Colonic mucosa (tissue), 4 donors: ENCODE results near the gene IFI27. TPM values are rescaled to one million over a fixed set of nuclear protein-coding genes. Genes with fewer than 3 reads are reported as not detected.

Experiments used
- DNase-seq: peaks from one replicate; pipeline ENCODE4 v3.0.0-alpha.2; 2020
- H3K27ac ChIP-seq: fragments of 200-600 bp; one replicate; pipeline ENCODE4 v1.8.0; 2021
- H3K27me3 ChIP-seq: fragments of 200-600 bp; one replicate; pipeline ENCODE4 v1.8.0; 2021
- H3K36me3 ChIP-seq: fragments of 200-600 bp; one replicate; pipeline ENCODE4 v1.8.0; 2021
- H3K4me1 ChIP-seq: fragments of 200-600 bp; one replicate; pipeline ENCODE4 v1.8.0; 2021; ENCODE audit warnings: mild to moderate bottlenecking
- H3K4me3 ChIP-seq: fragments of 200-600 bp; one replicate; pipeline ENCODE4 v1.8.0; 2021
- H3K9ac ChIP-seq, 2 donors: one replicate each; pipeline ENCODE4 v1.7.0; 2013; ENCODE audit warnings: control low read depth in 2 of 2, low read depth in 2 of 2, low read length in 2 of 2
- H3K9me3 ChIP-seq: fragments of 200-600 bp; one replicate; pipeline ENCODE4 v1.8.0; 2021
- CTCF ChIP-seq: fragments of 200-600 bp; IDR thresholded peaks from one replicate; pipeline ENCODE4 v1.8.0; 2022; ENCODE audit warnings: antibody characterized with exemption, mild to moderate bottlenecking
- intact Hi-C: fragments of 100-400 bp; cut with DNase I; formaldehyde crosslinking; loops from one replicate; pipeline ENCODE4 v1.14.1; 2022
- total RNA-seq, 2 donors: library from RNA; stranded (reverse); fragmentation: NEBNext Ultra II Directional in 1 of 2; extraction: Animal tissue kit (Norgen Biotek cat#: 25700) in 1 of 2; gene quantifications; one replicate each; pipeline ENCODE4 v1.2.1, GENCODE V29; 2021
- donor health status: healthy.
- donor health status: DM: no; HTN: no; CAD: no.
- donor health status: DM: no; HTN: no; CAD: no.

IFI27 gene
- total RNA-seq, 2 donors from 2014 or later, result 219 to 709 TPM

DNA sequence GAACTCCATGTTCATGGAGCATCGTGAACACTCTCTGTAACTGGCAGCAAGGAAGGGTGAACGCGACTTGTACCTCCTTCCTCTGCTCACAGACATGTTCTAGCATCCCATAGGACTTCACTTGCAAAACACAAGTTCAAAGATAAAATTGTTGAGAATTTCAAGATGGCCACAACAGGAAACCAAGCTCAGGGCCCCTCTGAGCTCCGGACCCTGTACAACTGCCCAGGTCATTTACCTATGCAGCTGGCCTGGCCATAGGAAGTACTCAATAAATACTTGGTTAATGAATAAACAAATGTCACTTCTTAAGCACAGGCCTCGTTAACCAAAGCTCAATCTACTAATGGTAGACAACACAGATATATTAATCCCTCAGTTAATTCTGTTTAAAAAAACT, 51.9 kb downstream of the IFI27 start:
- Histone ChIP-seq H3K27me3 (no peaks in the 10 kb centered on the region), H3K4me3 (no peak overlapping the region), H3K27ac (no peak overlapping the region), H3K9ac (no peak overlapping the region), H3K36me3 (no peaks in the 10 kb centered on the region), H3K9me3 (no peaks in the 10 kb centered on the region), H3K4me1 (no peaks in the 10 kb centered on the region)
- no peak for DNase-seq
- intact Hi-C loops, result no loop called here
- no peak for TF ChIP-seq CTCF

GRCh38 chr14:94163796-94164195, 53.3 kb downstream of the IFI27 start:
- no peaks in the 10 kb centered on the region for H3K4me1 ChIP-seq

GRCh38 chr14:94164685-94165431, 54.3 kb downstream of the IFI27 start:
- no peaks in the 10 kb centered on the region for H3K9me3 ChIP-seq
- H3K36me3 ChIP-seq, result no peaks in the 10 kb centered on the region
- intact Hi-C loops, result no loop called here
- no peak overlapping the region for H3K9ac ChIP-seq
- H3K4me1 ChIP-seq, result no peaks in the 10 kb centered on the region
- TF ChIP-seq CTCF, result no peak
- no peaks in the 10 kb centered on the region for H3K27me3 ChIP-seq
- no peak overlapping the region for H3K4me3 ChIP-seq
- no peak for DNase-seq
- no peak overlapping the region for H3K27ac ChIP-seq

More at GRCh38 chr14:94163796-94164195, 53.3 kb downstream of the IFI27 start:
- DNase-seq, result no peak
- H3K9me3 ChIP-seq, result no peaks in the 10 kb centered on the region
- TF ChIP-seq CTCF, result no peak
- H3K9ac ChIP-seq, result no peak overlapping the region
- no peaks in the 10 kb centered on the region for H3K27me3 ChIP-seq
- no peak overlapping the region for H3K27ac ChIP-seq
- H3K4me3 ChIP-seq, result no peak overlapping the region
- intact Hi-C loops, result no loop called here
- H3K36me3 ChIP-seq, result no peaks in the 10 kb centered on the region

- no peak overlapping the region for H3K9ac ChIP-seq
- no peaks in the 10 kb centered on the region for H3K9me3 ChIP-seq
- no peak for TF ChIP-seq CTCF
- intact Hi-C loops, result no loop called here
- no peak overlapping the region for H3K27ac ChIP-seq
- DNase-seq, result no peak
- no peaks in the 10 kb centered on the region for H3K27me3 ChIP-seq
- H3K36me3 ChIP-seq, result no peaks in the 10 kb centered on the region
- H3K4me1 ChIP-seq, result no peaks in the 10 kb centered on the region
- no peak overlapping the region for H3K4me3 ChIP-seq
These were observed 55.2 kb downstream of the IFI27 start for GRCh38 chr14:94165744-94166143.

Other genes with a start within 250 kb of the IFI27 start
- gene FAM181A, start 183.4 kb upstream of the IFI27 start, total RNA-seq, result not detected
- 10 to 100 TPM in 1 of 2 donors, 1 to 10 TPM in 1; 1.3 to 13.4 TPM for gene ASB2, start 134.2 kb upstream of the IFI27 start, total RNA-seq
- not detected for gene CCDC197, start 113.4 kb upstream of the IFI27 start, total RNA-seq
- gene OTUB2, start 84.4 kb upstream of the IFI27 start, total RNA-seq, result 1 to 10 TPM; 2.2 to 2.7 TPM
- 100 to 1,000 TPM; 110 to 142 TPM for gene DDX24, start 29.5 kb upstream of the IFI27 start, total RNA-seq
- gene IFI27L1, start 29.4 kb upstream of the IFI27 start, total RNA-seq, result 10 to 100 TPM; 15.8 to 27.4 TPM
- 10 to 100 TPM; 27.6 to 51.4 TPM for gene IFI27L2, start 18.9 kb downstream of the IFI27 start, total RNA-seq
- under 1 TPM in 1 of 2 donors, not detected in 1; 0.27 TPM for gene PPP4R4, start 63.6 kb downstream of the IFI27 start, total RNA-seq
- under 1 TPM; 0.48 to 0.74 TPM for gene SERPINA10, start 182.5 kb downstream of the IFI27 start, total RNA-seq
- 1 to 10 TPM; 3.4 to 5.7 TPM for gene SERPINA6, start 212.6 kb downstream of the IFI27 start, total RNA-seq